HG03280 (cell line): ENCODE results near the gene PDE11A.

Experiments used
- ATAC-seq: cut with Tn5 transposase; IDR thresholded peaks from one replicate; pipeline ENCODE4 v1.9.1; 2021; ENCODE audit warnings: mild to moderate bottlenecking, moderate library complexity; ENCODE audit not compliant: unreplicated experiment

Gene PDE11A

GRCh38 chr2:177771191-177771590 lies 301.4 kb downstream of the PDE11A start:
- no peak for ATAC-seq

GRCh38 chr2:177767768-177768167 lies 304.8 kb downstream of the PDE11A start:
- ATAC-seq = no peak

GRCh38 chr2:177765698-177766097 lies 306.9 kb downstream of the PDE11A start:
- no peak for ATAC-seq

- ATAC-seq = peak; percentile 98
Measured at GRCh38 chr2:177763531-177764265, 308.9 kb downstream of the PDE11A start.

GRCh38 chr2:177759443-177759842 lies 313.1 kb downstream of the PDE11A start:
- ATAC-seq = no peak

- no peak for ATAC-seq
Measured at GRCh38 chr2:177758591-177759371, 313.8 kb downstream of the PDE11A start.

- no peak for ATAC-seq
Measured at GRCh38 chr2:177756336-177756735, 316.2 kb downstream of the PDE11A start.

- no peak for ATAC-seq
Measured at GRCh38 chr2:177754492-177754873, 318.1 kb downstream of the PDE11A start.

- ATAC-seq = no peak
Measured at GRCh38 chr2:177753682-177754491, 318.7 kb downstream of the PDE11A start.

GRCh38 chr2:177748360-177748759 lies 324.2 kb downstream of the PDE11A start:
- no peak for ATAC-seq

GRCh38 chr2:177747384-177747783 lies 325.2 kb downstream of the PDE11A start:
- ATAC-seq = no peak

- ATAC-seq = no peak
Measured at GRCh38 chr2:177746358-177746757, 326.2 kb downstream of the PDE11A start.

GRCh38 chr2:177745531-177745930 lies 327.0 kb downstream of the PDE11A start:
- ATAC-seq = no peak

GRCh38 chr2:177742851-177743250 lies 329.7 kb downstream of the PDE11A start:
- no peak for ATAC-seq

- no peak for ATAC-seq
Measured at GRCh38 chr2:177741866-177742265, 330.7 kb downstream of the PDE11A start.

GRCh38 chr2:177740700-177741099 lies 331.9 kb downstream of the PDE11A start:
- no peak for ATAC-seq

- no peak for ATAC-seq
Measured at GRCh38 chr2:177738461-177739235, 333.9 kb downstream of the PDE11A start.

GRCh38 chr2:177735318-177735803 lies 337.2 kb downstream of the PDE11A start:
- ATAC-seq = no peak

- no peak for ATAC-seq
Measured at GRCh38 chr2:177733322-177733855, 339.2 kb downstream of the PDE11A start.

GRCh38 chr2:177731384-177731783 lies 341.2 kb downstream of the PDE11A start:
- no peak for ATAC-seq
